HCT116 (cell line): ENCODE measurements around the gene YBX2. TPM values are rescaled to one million over a fixed set of nuclear protein-coding genes. Genes with fewer than 3 reads are reported as not detected.

Source experiments
- ATAC-seq: fragments of 200-7000 bp; cut with Tn5 transposase; 2 replicates; pipeline ENCODE4 v1.9.1; 2020; ENCODE audit warnings: mild to moderate bottlenecking, moderate library complexity
- BruUV-seq: library from RNA; stranded (reverse); fragments of 400-500 nt; replicated peaks from 2 replicates; lab custom pipeline; 2021; lab: Mats Ljungman, UMichigan
- CTCF ChIA-PET: fragments of 300-600 bp; sonication (Branson Sonifier 250); formaldehyde crosslinking; loops from one replicate; lab custom pipeline; 2021; ENCODE audit warnings: antibody characterized with exemption; lab: Charles Lee
- POLR2A ChIA-PET: fragments of 300-600, 350-600 bp; sonication (Branson Sonifier 250); formaldehyde crosslinking; loops from one replicate; lab custom pipeline; 2021; ENCODE audit warnings: antibody characterized with exemption; lab: Charles Lee
- RAD21 ChIA-PET, 2 experiments: fragments of 300-600 bp; sonication (Branson Sonifier 250); formaldehyde crosslinking; loops; one replicate each; lab custom pipeline; 2023; ENCODE audit warnings: low total read pairs in 2 of 2; ENCODE audit not compliant: uncharacterized antibody in 2 of 2, unreplicated experiment in 2 of 2, low non-redundant PET in 1 of 2; lab: Charles Lee
- DNase-seq: peaks from one replicate; pipeline ENCODE4 v3.0.0-alpha.2; 2010; ENCODE audit warnings: low read depth, low spot score
- H2AFZ ChIP-seq: fragments of 200-600 bp; shearing (Covaris generic), sonication (generic); 2 replicates; pipeline ENCODE4 v1.6.1; 2017; ENCODE audit warnings: low read depth, mixed run types, mixed read lengths, antibody characterized with exemption, low read length; ENCODE audit not compliant: poor library complexity, severe bottlenecking
- H3K27ac ChIP-seq: 2 replicates; pipeline ENCODE4 v1.5.1; 2012; ENCODE audit warnings: low read depth, low read length
- H3K27me3 ChIP-seq: fragments of 200-600 bp; sonication (generic); 2 replicates; pipeline ENCODE4 v1.6.1; 2016; ENCODE audit warnings: mixed run types, low read length, mixed read lengths; ENCODE audit not compliant: insufficient read depth
- H3K36me3 ChIP-seq, 2 experiments: fragments of 200-500 bp in 1 of 2; fragments of 200-600 bp in 1 of 2; sonication (Bioruptor generic) in 1 of 2; sonication (generic) in 1 of 2; 2 replicates each; pipeline versions ENCODE4 v1.5.1 to v1.6.1; 2014 to 2016; ENCODE audit warnings: low read length in 2 of 2, inconsistent platforms in 1 of 2, mixed read lengths in 1 of 2, mixed run types in 1 of 2; ENCODE audit not compliant: insufficient read depth in 2 of 2, control insufficient read depth in 1 of 2
- H3K4me1 ChIP-seq, 2 experiments: fragments of 200-600 bp in 1 of 2; sonication (generic) in 1 of 2; 2 replicates each; pipeline versions ENCODE4 v1.5.1 to v1.6.1; 2012 to 2017; ENCODE audit warnings: low read length in 2 of 2, inconsistent platforms in 1 of 2, mild to moderate bottlenecking in 1 of 2, mixed read lengths in 1 of 2, mixed run types in 1 of 2, moderate library complexity in 1 of 2; ENCODE audit not compliant: insufficient read depth in 2 of 2, control insufficient read depth in 1 of 2
- H3K4me2 ChIP-seq: fragments of 200-600 bp; sonication (generic); 2 replicates; pipeline ENCODE4 v1.6.1; 2017; ENCODE audit warnings: mixed run types, low read length, mixed read lengths
- H3K4me3 ChIP-seq, 2 experiments: fragments of 200-600 bp in 1 of 2; sonication (generic) in 1 of 2; replicated peaks in 1 of 2; 2 replicates each; pipeline ENCODE4 v1.5.1; 2011 to 2016; ENCODE audit warnings: low read length in 2 of 2, control low read depth in 1 of 2, low read depth in 1 of 2, mild to moderate bottlenecking in 1 of 2, mixed read lengths in 1 of 2, mixed run types in 1 of 2
- H3K79me2 ChIP-seq: fragments of 200-600 bp; sonication (generic); 2 replicates; pipeline ENCODE4 v1.6.1; 2017; ENCODE audit warnings: mild to moderate bottlenecking, mixed run types, low read length, moderate library complexity, mixed read lengths; ENCODE audit not compliant: insufficient read depth
- H3K9ac ChIP-seq: fragments of 200-600 bp; sonication (generic); 2 replicates; pipeline ENCODE4 v1.6.1; 2016; ENCODE audit warnings: low read length, mixed read lengths
- H3K9me2 ChIP-seq: fragments of 200-600 bp; sonication (generic), shearing (Covaris generic); 2 replicates; pipeline ENCODE4 v1.6.1; 2017; ENCODE audit warnings: mixed run types, mild to moderate bottlenecking, moderate library complexity; ENCODE audit not compliant: insufficient read depth
- H3K9me3 ChIP-seq, 2 experiments: fragments of 200-500 bp in 1 of 2; fragments of 200-600 bp in 1 of 2; sonication (Bioruptor generic) in 1 of 2; sonication (generic) in 1 of 2; 2 replicates each; pipeline ENCODE4 v1.6.1; 2014 to 2017; ENCODE audit warnings: low read length in 2 of 2, mixed read lengths in 2 of 2, inconsistent platforms in 1 of 2, low read depth in 1 of 2, mild to moderate bottlenecking in 1 of 2, mixed run types in 1 of 2, moderate library complexity in 1 of 2; ENCODE audit not compliant: control insufficient read depth in 1 of 2, insufficient read depth in 1 of 2
- H4K20me1 ChIP-seq: fragments of 200-600 bp; sonication (generic), shearing (Covaris generic); 2 replicates; pipeline ENCODE4 v1.6.1; 2017; ENCODE audit warnings: mixed run types, mild to moderate bottlenecking, moderate library complexity; ENCODE audit not compliant: insufficient read depth
- CBX3 ChIP-seq: IDR thresholded peaks from 2 replicates; pipeline ENCODE4 v1.6.1; 2012; ENCODE audit warnings: low read depth
- CEBPB ChIP-seq: IDR thresholded peaks from 2 replicates; pipeline ENCODE4 v1.6.1; 2012; ENCODE audit warnings: low read depth
- CTCF ChIP-seq, 3 experiments: fragments of 200-600 bp in 1 of 3; sonication (generic) in 1 of 3; IDR thresholded peaks in 2 of 3; conservative IDR thresholded peaks in 1 of 3; 2 replicates each; pipeline ENCODE4 v1.5.1; 2012 to 2017; ENCODE audit warnings: low read depth in 2 of 3, low read length in 2 of 3, antibody characterized with exemption in 1 of 3, borderline replicate concordance in 1 of 3, control low read depth in 1 of 3, mild to moderate bottlenecking in 1 of 3, mixed read lengths in 1 of 3, mixed run types in 1 of 3, moderate library complexity in 1 of 3; ENCODE audit not compliant: insufficient read depth in 1 of 3
- EZH2phosphoT487 ChIP-seq: fragments of 200-600 bp; IDR thresholded peaks from 2 replicates; pipeline ENCODE4 v1.6.1; 2018; ENCODE audit warnings: antibody characterized with exemption, borderline replicate concordance
- JUND ChIP-seq: IDR thresholded peaks from 2 replicates; pipeline ENCODE4 v1.6.1; 2012
- MAX ChIP-seq: IDR thresholded peaks from 2 replicates; pipeline ENCODE4 v1.6.1; 2012
- POLR2A ChIP-seq: IDR thresholded peaks from 2 replicates; pipeline ENCODE4 v1.7.0; 2011; ENCODE audit warnings: borderline replicate concordance; ENCODE audit not compliant: insufficient read depth, insufficient read length; ENCODE audit errors: extremely low read depth
- POLR2AphosphoS5 ChIP-seq: IDR thresholded peaks from 2 replicates; pipeline ENCODE4 v1.6.1; 2011; ENCODE audit warnings: mild to moderate bottlenecking, low read depth, low read length, moderate library complexity
- SIN3A ChIP-seq: IDR thresholded peaks from 2 replicates; pipeline ENCODE4 v1.6.1; 2012; ENCODE audit warnings: low read depth
- SP1 ChIP-seq: IDR thresholded peaks from 2 replicates; pipeline ENCODE4 v1.6.1; 2012; ENCODE audit warnings: low read depth
- YY1 ChIP-seq: IDR thresholded peaks from 2 replicates; pipeline ENCODE4 v1.6.1; 2011; ENCODE audit warnings: low read length, low read depth, moderate library complexity, mild to moderate bottlenecking; ENCODE audit not compliant: insufficient replicate concordance; ENCODE audit errors: extremely low read depth
- ZBTB33 ChIP-seq: IDR thresholded peaks from 2 replicates; pipeline ENCODE4 v1.6.1; 2011; ENCODE audit warnings: mild to moderate bottlenecking, low read length, moderate library complexity; ENCODE audit not compliant: insufficient replicate concordance; ENCODE audit errors: extremely low read depth
- ZFX ChIP-seq: fragments of 450-650 bp; IDR thresholded peaks from 2 replicates; pipeline ENCODE4 v1.6.1; 2017
- ZNF274 ChIP-seq: fragments of 200-500 bp; sonication (Bioruptor generic); IDR thresholded peaks from 2 replicates; pipeline ENCODE4 v1.6.1; 2014; ENCODE audit warnings: mild to moderate bottlenecking, low read depth, low read length, inconsistent platforms
- intact Hi-C: fragments of 100-400 bp; cut with micrococcal nuclease; formaldehyde crosslinking; loops from 2 replicates; pipeline ENCODE4 v1.10.0; 2022
- total RNA-seq: library from RNA; stranded (reverse); gene quantifications from one replicate; pipeline ENCODE4 v1.2.1, GENCODE V29; 2021; ENCODE audit not compliant: unreplicated experiment
- TF ChIP-seq, protein P1 (sequence below): IDR thresholded peaks from 2 replicates; pipeline ENCODE4 v1.6.1; 2012; ENCODE audit warnings: low read depth

Gene YBX2
- total RNA-seq, 1 experiment from 2014 or later: 2.3 TPM

- ATAC-seq: no peak
- H2AFZ ChIP-seq: no peak overlapping the region
- TF ChIP-seq, protein P1, sequence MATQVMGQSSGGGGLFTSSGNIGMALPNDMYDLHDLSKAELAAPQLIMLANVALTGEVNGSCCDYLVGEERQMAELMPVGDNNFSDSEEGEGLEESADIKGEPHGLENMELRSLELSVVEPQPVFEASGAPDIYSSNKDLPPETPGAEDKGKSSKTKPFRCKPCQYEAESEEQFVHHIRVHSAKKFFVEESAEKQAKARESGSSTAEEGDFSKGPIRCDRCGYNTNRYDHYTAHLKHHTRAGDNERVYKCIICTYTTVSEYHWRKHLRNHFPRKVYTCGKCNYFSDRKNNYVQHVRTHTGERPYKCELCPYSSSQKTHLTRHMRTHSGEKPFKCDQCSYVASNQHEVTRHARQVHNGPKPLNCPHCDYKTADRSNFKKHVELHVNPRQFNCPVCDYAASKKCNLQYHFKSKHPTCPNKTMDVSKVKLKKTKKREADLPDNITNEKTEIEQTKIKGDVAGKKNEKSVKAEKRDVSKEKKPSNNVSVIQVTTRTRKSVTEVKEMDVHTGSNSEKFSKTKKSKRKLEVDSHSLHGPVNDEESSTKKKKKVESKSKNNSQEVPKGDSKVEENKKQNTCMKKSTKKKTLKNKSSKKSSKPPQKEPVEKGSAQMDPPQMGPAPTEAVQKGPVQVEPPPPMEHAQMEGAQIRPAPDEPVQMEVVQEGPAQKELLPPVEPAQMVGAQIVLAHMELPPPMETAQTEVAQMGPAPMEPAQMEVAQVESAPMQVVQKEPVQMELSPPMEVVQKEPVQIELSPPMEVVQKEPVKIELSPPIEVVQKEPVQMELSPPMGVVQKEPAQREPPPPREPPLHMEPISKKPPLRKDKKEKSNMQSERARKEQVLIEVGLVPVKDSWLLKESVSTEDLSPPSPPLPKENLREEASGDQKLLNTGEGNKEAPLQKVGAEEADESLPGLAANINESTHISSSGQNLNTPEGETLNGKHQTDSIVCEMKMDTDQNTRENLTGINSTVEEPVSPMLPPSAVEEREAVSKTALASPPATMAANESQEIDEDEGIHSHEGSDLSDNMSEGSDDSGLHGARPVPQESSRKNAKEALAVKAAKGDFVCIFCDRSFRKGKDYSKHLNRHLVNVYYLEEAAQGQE: no peak
- TF ChIP-seq YY1 (no peak), CBX3 (no peak), CEBPB (no peak), ZFX (no peak), EZH2phosphoT487 (no peak), CTCF (IDR thresholded peaks at IDR 0.05 in 2 of 3, conservative IDR thresholded peaks at IDR 0.05 in 1 of 3; ENCODE audit: borderline replicate concordance in 1 of 3, insufficient read depth in 1 of 3, low read depth in 2 of 3, low read length in 2 of 3) (no peak), JUND (no peak), MAX (no peak), POLR2A (no peak), SIN3A (no peak), ZNF274 (no peak), SP1 (no peak), ZBTB33 (no peak), POLR2AphosphoS5 (no peak)
- no peaks in the 10 kb centered on the region for H3K9me2 ChIP-seq
- BruUV-seq: no TSS peak
- H3K79me2 ChIP-seq: peaks cover 19% of the 10 kb centered on the region; the same call in 1 of the 2 replicates
- CTCF ChIA-PET: no interaction called here
- RAD21 ChIA-PET: no interaction called here
- no peaks in the 10 kb centered on the region; a peak in 1 of 4 replicates for H3K36me3 ChIP-seq
- no peak for DNase-seq
- POLR2A ChIA-PET: no interaction called here
- no peak overlapping the region for H3K4me3 ChIP-seq
- intact Hi-C loops: no loop called here
- no peak overlapping the region for H3K9ac ChIP-seq
- H3K4me2 ChIP-seq: no peak overlapping the region
- no peaks in the 10 kb centered on the region for H3K9me3 ChIP-seq
- H3K4me1 ChIP-seq: peaks cover 3 to 34% of the 10 kb centered on the region in 2 experiments; a peak in 3 of 4 replicates
- no peaks in the 10 kb centered on the region for H3K27me3 ChIP-seq
- no peaks in the 10 kb centered on the region for H4K20me1 ChIP-seq
- no peak overlapping the region for H3K27ac ChIP-seq
Observed at GRCh38 chr17:7332111-7332510, 37.7 kb upstream of the YBX2 start.
